Bone marrow (tissue), 2 donors: Measurements from ENCODE around the gene SYNPO2.
A peak's percentile ranks its signal among the peaks of the same experiment; 100 is the strongest.

Source experiments
- DNase-seq, 2 donors: peaks; one replicate each; lab custom pipeline; 2025; lab: John Stamatoyannopoulos, UW

Gene SYNPO2, protein sequence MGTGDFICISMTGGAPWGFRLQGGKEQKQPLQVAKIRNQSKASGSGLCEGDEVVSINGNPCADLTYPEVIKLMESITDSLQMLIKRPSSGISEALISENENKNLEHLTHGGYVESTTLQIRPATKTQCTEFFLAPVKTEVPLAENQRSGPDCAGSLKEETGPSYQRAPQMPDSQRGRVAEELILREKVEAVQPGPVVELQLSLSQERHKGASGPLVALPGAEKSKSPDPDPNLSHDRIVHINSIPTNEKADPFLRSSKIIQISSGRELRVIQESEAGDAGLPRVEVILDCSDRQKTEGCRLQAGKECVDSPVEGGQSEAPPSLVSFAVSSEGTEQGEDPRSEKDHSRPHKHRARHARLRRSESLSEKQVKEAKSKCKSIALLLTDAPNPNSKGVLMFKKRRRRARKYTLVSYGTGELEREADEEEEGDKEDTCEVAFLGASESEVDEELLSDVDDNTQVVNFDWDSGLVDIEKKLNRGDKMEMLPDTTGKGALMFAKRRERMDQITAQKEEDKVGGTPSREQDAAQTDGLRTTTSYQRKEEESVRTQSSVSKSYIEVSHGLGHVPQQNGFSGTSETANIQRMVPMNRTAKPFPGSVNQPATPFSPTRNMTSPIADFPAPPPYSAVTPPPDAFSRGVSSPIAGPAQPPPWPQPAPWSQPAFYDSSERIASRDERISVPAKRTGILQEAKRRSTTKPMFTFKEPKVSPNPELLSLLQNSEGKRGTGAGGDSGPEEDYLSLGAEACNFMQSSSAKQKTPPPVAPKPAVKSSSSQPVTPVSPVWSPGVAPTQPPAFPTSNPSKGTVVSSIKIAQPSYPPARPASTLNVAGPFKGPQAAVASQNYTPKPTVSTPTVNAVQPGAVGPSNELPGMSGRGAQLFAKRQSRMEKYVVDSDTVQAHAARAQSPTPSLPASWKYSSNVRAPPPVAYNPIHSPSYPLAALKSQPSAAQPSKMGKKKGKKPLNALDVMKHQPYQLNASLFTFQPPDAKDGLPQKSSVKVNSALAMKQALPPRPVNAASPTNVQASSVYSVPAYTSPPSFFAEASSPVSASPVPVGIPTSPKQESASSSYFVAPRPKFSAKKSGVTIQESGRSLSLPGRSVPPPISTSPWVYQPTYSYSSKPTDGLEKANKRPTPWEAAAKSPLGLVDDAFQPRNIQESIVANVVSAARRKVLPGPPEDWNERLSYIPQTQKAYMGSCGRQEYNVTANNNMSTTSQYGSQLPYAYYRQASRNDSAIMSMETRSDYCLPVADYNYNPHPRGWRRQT

GRCh38 chr4:118888666-118889311 lies at the start of gene SYNPO2:
TSS of gene SYNPO2 (plus strand) at chr4:118888854. CDS start at chr4:118889037, 183 bp downstream.
- DNase-seq: peak in 1 of 2 donors; percentile 4

GRCh38 chr4:118839221-118839927 lies 49.3 kb upstream of the SYNPO2 start:
- DNase-seq: no peak

GRCh38 chr4:118842055-118842454 lies 46.6 kb upstream of the SYNPO2 start:
- no peak for DNase-seq

GRCh38 chr4:118843237-118843636 lies 45.4 kb upstream of the SYNPO2 start:
- no peak for DNase-seq

DNA sequence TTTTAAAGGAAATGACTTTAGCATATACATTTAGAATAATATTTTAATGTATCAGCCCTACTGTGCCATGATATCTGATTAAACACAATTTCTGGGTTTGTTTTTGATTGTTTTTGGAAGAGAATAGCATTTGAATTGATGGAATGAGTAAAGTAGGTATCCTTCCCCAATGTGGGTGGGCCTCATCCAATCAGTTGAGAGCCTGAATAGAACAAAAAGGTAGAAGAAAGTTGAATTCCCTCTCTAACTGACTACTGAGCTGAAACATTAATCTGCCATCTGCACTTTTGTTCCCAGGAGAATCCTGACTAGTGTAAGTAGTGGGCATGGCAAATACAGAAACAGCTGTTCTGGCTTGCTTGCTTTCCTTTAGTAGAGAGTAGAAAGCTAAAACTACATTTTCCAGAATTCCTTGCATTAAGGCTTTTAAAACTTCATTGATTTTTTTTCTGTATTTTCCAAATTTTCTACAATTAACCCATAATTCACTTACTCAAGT lies 43.1 kb upstream of the SYNPO2 start:
- no peak for DNase-seq

DNA sequence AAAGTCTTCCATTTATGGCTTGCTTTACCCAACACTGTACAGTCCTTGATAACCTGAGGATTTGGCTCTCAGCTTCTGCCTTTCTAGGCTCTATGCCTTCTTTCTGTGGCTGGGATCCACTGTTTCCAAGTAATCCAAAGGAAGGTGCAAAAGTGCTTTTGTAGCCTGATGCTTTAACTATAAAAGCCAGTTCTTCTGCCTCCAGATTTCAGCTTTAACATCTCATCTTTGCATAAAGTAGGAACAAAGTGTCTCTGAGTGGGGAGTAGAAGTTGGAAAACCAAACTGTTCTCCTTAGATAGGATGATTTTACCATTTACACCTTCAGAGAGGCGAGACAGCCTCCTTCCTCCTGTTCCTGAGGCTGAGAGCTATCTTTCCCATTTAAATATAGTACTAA lies 41.7 kb upstream of the SYNPO2 start:
- no peak for DNase-seq

DNA sequence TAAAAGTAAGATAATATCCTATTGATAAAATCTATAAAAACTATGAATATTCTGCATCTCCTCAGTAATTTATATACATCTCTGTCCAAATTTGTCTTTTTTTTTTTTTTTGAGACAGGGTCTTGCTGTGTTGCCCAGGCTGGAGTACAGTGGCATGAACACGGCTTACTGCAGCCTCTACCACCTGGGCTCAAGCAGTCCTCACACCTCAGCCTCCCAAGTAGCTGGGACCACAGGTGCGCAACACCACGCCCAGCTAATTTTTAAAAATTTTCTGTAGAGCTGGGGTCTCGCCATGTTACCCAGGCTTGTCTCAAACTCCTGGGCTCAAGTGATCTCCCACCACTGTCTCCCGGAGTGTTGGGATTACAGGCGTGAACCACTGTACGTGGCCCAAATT lies 40.4 kb upstream of the SYNPO2 start:
- no peak for DNase-seq

DNA sequence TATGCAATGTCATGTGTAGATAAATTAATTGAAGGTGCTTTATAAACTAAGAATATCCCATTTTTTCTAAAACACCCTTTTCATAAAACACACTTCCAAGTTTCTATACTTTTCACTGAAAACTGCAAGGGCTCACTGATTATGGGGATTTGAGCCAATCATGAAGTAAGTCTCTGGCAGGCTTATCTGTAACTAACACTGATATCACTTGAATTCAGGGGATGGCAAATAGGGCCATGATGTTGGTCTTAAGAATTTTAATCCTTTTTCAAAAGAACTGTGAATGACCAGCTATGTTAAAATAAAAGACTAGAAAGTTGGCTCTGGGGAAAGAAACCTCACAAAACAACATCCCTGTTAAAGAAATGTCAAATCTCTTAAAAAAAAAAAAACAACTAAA lies 39.8 kb upstream of the SYNPO2 start:
- DNase-seq: no peak

DNA sequence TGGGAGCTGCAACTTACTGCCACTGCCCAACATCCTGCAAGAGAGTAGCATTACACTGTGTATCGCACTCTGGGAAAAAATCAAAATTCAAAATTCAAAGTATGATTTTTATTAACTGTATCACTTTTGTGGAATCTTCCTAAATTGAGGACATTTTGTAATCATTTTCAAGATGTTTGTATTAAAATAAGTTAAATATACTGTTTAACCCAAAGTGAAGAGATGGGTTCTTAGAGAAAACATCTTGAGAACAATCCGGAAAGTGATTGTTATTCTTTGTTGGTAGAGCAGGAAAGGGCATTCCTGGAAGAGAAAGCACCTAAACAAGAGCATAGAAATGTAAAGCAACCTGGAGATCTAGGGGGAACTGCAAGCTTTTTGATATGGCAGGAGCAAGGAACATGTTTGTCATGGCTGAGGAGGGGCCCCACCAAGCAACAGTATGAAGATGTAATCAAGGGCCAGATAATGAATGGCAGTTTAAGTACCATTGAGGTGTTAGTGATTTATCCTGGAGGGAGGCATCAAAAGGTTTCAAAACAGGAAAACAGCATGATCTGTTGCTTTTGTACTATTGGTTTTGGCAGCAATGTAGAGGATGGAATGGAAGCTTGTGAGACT lies 38.7 kb upstream of the SYNPO2 start:
- DNase-seq: no peak

- DNase-seq: peak in 1 of 2 donors; percentile 63
Measured at GRCh38 chr4:118850488-118851173, 38.0 kb upstream of the SYNPO2 start.

DNA sequence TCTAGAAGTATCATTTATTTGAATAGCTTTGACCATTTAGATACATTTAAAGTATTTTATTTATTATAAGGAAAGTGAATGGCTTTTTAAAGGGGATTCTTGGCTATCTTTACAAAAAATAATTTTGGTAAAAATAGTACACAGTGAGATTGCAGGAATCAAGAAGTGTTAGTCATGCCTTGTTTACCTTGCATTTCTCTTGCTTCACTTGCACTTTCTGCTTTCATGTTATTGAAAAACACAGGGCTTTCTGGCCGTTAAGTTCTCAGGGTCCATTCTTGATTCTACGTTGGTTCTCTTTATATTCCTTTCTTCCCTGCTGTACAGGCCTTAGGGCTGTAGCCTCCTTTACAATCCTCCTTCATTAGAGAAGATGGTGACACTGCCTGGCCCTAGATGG lies 30.9 kb upstream of the SYNPO2 start:
- no peak for DNase-seq

GRCh38 chr4:118858779-118859178 lies 29.9 kb upstream of the SYNPO2 start:
- no peak for DNase-seq

- no peak for DNase-seq
Measured at GRCh38 chr4:118865091-118865708, 23.5 kb upstream of the SYNPO2 start.

DNA sequence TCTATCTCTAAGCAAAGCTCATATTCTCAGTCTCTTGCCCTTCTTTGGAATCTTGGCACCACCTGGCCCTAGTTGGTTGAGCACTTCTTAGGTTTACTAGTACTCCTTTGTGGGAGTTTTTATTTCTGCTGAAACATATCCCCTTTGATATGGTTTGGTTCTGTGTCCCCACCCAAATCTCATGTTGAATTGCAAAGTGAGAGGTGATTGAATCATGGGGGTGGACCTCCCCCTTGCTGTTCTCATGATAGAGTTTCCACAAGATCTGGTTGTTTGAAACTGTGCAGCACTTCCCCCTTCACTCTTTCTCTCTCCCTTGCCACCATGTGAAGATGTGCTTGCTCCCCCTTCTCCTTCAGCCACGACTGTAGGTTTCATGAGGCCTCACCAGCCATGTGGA lies 22.2 kb upstream of the SYNPO2 start:
- DNase-seq: no peak

- no peak for DNase-seq
Measured at GRCh38 chr4:118867311-118868067, 21.2 kb upstream of the SYNPO2 start.

- no peak for DNase-seq
Measured at GRCh38 chr4:118869808-118870342, 18.8 kb upstream of the SYNPO2 start.

DNA sequence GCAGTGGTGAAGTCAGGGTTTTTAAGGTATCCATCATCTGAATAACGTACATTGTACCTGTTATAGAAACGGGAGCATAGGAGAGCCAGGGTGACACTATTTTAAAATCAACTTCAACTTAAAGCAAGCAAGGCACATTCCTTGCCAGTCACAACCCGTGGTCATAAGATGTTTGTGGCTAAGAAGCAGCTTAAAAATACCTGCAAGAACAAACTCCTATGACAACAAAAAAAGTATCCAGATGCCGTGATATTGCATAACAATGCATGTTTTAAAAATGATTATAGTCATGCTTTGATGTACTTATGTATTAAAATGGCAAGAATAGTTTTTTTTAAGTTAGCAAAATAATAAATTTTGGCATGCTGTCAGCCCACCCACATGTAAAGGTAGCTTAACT lies 16.5 kb upstream of the SYNPO2 start:
- DNase-seq: no peak

DNA sequence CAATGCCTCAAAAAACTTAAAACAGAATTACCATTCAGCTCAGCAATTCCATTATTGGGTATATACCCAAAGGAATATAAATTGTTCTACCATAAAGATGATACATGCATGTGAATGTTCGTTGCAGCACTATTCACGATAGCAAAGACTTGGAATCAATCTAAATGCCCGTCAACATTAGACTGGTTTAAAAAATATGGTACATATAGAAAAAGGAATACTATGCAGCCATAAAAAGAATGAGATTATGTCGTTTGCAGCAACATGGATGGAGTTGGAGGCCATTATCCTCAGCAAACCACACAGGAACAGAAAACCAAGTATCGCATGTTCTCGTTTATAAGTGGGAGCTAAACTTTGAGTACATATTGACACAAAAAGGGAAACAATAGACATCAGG lies 10.9 kb upstream of the SYNPO2 start:
- no peak for DNase-seq
